ENCODE measurements around the gene MYO18B. TPM values are rescaled to one million over a fixed set of nuclear protein-coding genes. Genes with fewer than 3 reads are reported as not detected.

MYO18B gene
- total and polyA plus RNA-seq, 2 donors (not counting 1 experiment from before 2014, with no cell fraction given): 0.15 TPM; not detected in 1

DNA sequence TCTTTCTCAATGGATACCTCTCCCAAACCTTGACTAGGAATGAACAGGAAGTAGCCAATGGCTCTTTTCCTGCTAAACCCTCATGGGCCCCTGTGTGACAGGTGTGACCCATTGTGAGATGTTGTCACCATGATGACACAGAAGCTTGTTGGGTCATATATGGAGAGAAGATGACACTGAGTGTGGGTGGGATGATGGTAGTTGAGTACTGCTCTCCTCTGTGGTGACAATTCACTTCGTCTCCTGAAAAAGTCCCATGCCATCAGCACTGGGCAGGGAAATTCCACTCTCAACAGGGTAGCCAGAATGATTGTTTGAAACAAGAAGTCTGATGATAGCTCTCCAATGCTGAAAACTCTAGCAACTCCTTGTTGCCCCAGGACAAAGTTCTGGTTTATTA, 333.3 kb downstream of the MYO18B start:
- POLR2A ChIA-PET: no interaction called here

DNA sequence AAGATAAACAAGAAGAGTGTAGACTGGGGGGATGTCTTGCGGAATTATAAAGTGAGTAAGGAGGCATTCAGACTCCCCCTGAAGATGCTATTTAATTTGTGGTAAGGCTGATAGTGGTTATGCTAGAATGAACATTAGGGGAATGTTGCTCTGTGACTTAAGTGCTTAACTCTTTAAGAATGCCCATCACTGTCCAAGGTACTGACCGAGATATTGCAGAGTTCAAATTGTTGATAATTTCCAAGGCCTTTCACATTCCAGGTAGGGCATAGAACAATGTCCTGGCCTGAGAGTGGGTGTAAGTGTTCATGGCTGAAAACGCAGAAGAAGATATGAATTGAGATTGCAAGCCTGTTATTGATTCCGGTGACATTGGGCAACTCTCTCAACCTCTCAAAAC, 337.0 kb downstream of the MYO18B start:
- Mint-ChIP-seq H3K9me3 (ENCODE audit: insufficient read depth) (peaks cover 3% of the 10 kb centered on the region), H3K4me3 (no peak overlapping the region), H3K27ac (no peak overlapping the region), H3K27me3 (peaks cover 19% of the 10 kb centered on the region), H3K4me1 (no peaks in the 10 kb centered on the region)
- DNase-seq (no peak), ATAC-seq (ENCODE audit: low read depth) (no peak)
- Histone ChIP-seq H3K4me2 (replicated peaks; ENCODE audit: low read depth, low read length, poor library complexity, severe bottlenecking) (no peak overlapping the region), H3K9me3 (ENCODE audit: control extremely low read depth in 1 of 3, control insufficient read depth in 2 of 3, insufficient read depth in 1 of 3, low read length in 2 of 3) (peaks cover 0 to 4% (median 0%) of the 10 kb centered on the region in 3 donors), H3K79me2 (ENCODE audit: control insufficient read depth, insufficient read depth, low read length) (no peaks in the 10 kb centered on the region), H3K4me1 (ENCODE audit: control insufficient read depth in 2 of 2, insufficient read depth in 2 of 2, low read length in 2 of 2) (no peaks in the 10 kb centered on the region), H2AFZ (ENCODE audit: insufficient read depth, low read depth, low read length, poor library complexity, severe bottlenecking) (no peak overlapping the region), H3K36me3 (replicated peaks in 1 of 2; ENCODE audit: control extremely low read depth in 1 of 2, control insufficient read depth in 1 of 2, extremely low read depth in 1 of 2, insufficient read depth in 2 of 2, low read length in 1 of 2) (no peaks in the 10 kb centered on the region), H3K4me3 (ENCODE audit: control extremely low read depth in 1 of 5, extremely low read depth in 1 of 5, insufficient read depth in 1 of 5, low read depth in 2 of 5, low read length in 4 of 5) (no peak overlapping the region), H3K9ac (ENCODE audit: low read length) (no peak overlapping the region), H4K20me1 (ENCODE audit: control insufficient read depth, insufficient read depth, low read length, poor library complexity, severe bottlenecking) (no peaks in the 10 kb centered on the region), H3K27me3 (replicated peaks in 1 of 4; ENCODE audit: control extremely low read depth in 1 of 4, control insufficient read depth in 3 of 4, insufficient read depth in 4 of 4, low read length in 3 of 4) (peaks cover 0 to 3% (median 0%) of the 10 kb centered on the region in 4 experiments), H3K27ac (ENCODE audit: low read length in 2 of 2) (no peak overlapping the region)
- POLR2A ChIA-PET: no interaction called here
- CTCF ChIA-PET: no interaction called here
- intact Hi-C loops (cut with micrococcal nuclease): no loop called here
- WGBS (ENCODE audit: insufficient coverage): 83% methylated on average over 2 of the region's 4 CpGs
- TF ChIP-seq, protein P1, sequence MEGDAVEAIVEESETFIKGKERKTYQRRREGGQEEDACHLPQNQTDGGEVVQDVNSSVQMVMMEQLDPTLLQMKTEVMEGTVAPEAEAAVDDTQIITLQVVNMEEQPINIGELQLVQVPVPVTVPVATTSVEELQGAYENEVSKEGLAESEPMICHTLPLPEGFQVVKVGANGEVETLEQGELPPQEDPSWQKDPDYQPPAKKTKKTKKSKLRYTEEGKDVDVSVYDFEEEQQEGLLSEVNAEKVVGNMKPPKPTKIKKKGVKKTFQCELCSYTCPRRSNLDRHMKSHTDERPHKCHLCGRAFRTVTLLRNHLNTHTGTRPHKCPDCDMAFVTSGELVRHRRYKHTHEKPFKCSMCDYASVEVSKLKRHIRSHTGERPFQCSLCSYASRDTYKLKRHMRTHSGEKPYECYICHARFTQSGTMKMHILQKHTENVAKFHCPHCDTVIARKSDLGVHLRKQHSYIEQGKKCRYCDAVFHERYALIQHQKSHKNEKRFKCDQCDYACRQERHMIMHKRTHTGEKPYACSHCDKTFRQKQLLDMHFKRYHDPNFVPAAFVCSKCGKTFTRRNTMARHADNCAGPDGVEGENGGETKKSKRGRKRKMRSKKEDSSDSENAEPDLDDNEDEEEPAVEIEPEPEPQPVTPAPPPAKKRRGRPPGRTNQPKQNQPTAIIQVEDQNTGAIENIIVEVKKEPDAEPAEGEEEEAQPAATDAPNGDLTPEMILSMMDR (IDR thresholded peaks at IDR 0.05): no peak
- no peak for TF ChIP-seq EZH2 (IDR thresholded peaks at IDR 0.05; ENCODE audit: borderline replicate concordance, insufficient read depth, low read depth, low read length, poor library complexity, severe bottlenecking)

More for the DNA sequence above, 333.3 kb downstream of the MYO18B start:
- no peaks in the 10 kb centered on the region for H3K9me3 Mint-ChIP-seq (ENCODE audit: insufficient read depth)
- H3K9me3 ChIP-seq (ENCODE audit: control extremely low read depth in 1 of 3, control insufficient read depth in 2 of 3, insufficient read depth in 1 of 3, low read length in 2 of 3): no peaks in the 10 kb centered on the region
- ATAC-seq (ENCODE audit: low read depth): no peak
- H2AFZ ChIP-seq (ENCODE audit: insufficient read depth, low read depth, low read length, poor library complexity, severe bottlenecking): no peak overlapping the region
- intact Hi-C loops (cut with micrococcal nuclease): no loop called here
- no peaks in the 10 kb centered on the region for H3K79me2 ChIP-seq (ENCODE audit: control insufficient read depth, insufficient read depth, low read length)
- CTCF ChIA-PET: no interaction called here
- TF ChIP-seq EZH2 (IDR thresholded peaks at IDR 0.05; ENCODE audit: borderline replicate concordance, insufficient read depth, low read depth, low read length, poor library complexity, severe bottlenecking): no peak
- TF ChIP-seq, protein P1 (IDR thresholded peaks at IDR 0.05): no peak
- no CpG with 5 or more reads among the region's 1 CpG for WGBS (ENCODE audit: insufficient coverage)
- peaks cover 0 to 3% (median 0%) of the 10 kb centered on the region in 4 experiments for H3K27me3 ChIP-seq (replicated peaks in 1 of 4; ENCODE audit: control extremely low read depth in 1 of 4, control insufficient read depth in 3 of 4, insufficient read depth in 4 of 4, low read length in 3 of 4)
- no peaks in the 10 kb centered on the region for H4K20me1 ChIP-seq (ENCODE audit: control insufficient read depth, insufficient read depth, low read length, poor library complexity, severe bottlenecking)
- H3K4me3 ChIP-seq (ENCODE audit: control extremely low read depth in 1 of 5, extremely low read depth in 1 of 5, insufficient read depth in 1 of 5, low read depth in 2 of 5, low read length in 4 of 5): no peak overlapping the region
- no peak overlapping the region for H3K9ac ChIP-seq (ENCODE audit: low read length)
- H3K4me3 Mint-ChIP-seq: no peak overlapping the region
- no peaks in the 10 kb centered on the region for H3K36me3 ChIP-seq (replicated peaks in 1 of 2; ENCODE audit: control extremely low read depth in 1 of 2, control insufficient read depth in 1 of 2, extremely low read depth in 1 of 2, insufficient read depth in 2 of 2, low read length in 1 of 2)
- H3K4me1 Mint-ChIP-seq: no peaks in the 10 kb centered on the region
- H3K4me2 ChIP-seq (replicated peaks; ENCODE audit: low read depth, low read length, poor library complexity, severe bottlenecking): no peak overlapping the region
- no peak overlapping the region for H3K27ac Mint-ChIP-seq
- no peak overlapping the region for H3K27ac ChIP-seq (ENCODE audit: low read length in 2 of 2)
- no peaks in the 10 kb centered on the region for H3K4me1 ChIP-seq (ENCODE audit: control insufficient read depth in 2 of 2, insufficient read depth in 2 of 2, low read length in 2 of 2)
- DNase-seq: no peak
- peaks cover 27% of the 10 kb centered on the region for H3K27me3 Mint-ChIP-seq

Small RNAs within 50 kb of the gene (small RNA-seq; reads per million reads assigned to genes)
- gene RN7SKP169 (ENCODE audit: insufficient read length, low read depth, low replicate concordance) (not detected), gene RNA5SP494 (ENCODE audit: insufficient read length, low read depth, low replicate concordance) (not detected), gene Z98949.2 (ENCODE audit: insufficient read length, low read depth, low replicate concordance) (not detected)

Other genes starting within 250 kb of the MYO18B start
- 61.0 and 65.3 TPM in 2 replicates for gene GRK3, start 177.5 kb upstream of the MYO18B start, total RNA-seq
- 17.6 and 22.6 TPM in 2 replicates for gene GRK3, start 177.5 kb upstream of the MYO18B start, polyA plus RNA-seq